ENCODE data around the gene ZNF536. TPM values are rescaled to one million over a fixed set of nuclear protein-coding genes. Genes with fewer than 3 reads are reported as not detected.

Gene ZNF536
- total RNA-seq, 1 experiment from 2014 or later = 0.05 TPM

DNA sequence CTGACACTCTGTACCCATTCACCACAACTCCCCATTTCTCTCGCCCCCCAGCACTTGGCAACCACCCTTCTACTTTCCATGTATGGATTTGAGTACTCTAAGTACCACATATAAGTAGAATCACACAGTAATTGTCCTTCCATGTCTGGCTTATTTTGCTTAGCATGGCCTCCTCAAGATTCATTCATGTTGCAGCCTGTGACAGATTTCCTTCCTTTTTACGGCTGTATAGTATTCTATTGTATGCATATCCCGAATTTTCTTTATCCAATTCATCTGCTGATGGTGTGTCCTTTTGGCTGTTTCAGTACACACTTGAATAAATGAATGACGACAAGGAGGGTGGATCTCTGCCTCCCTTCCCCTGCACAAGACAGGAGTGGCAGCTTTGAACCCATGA, 95.1 kb downstream of the ZNF536 start:
- no peak for TF ChIP-seq SIN3A (IDR thresholded peaks at IDR 0.05; ENCODE audit: borderline replicate concordance, insufficient read depth, low read depth, low read length)
- TF ChIP-seq, protein P1, sequence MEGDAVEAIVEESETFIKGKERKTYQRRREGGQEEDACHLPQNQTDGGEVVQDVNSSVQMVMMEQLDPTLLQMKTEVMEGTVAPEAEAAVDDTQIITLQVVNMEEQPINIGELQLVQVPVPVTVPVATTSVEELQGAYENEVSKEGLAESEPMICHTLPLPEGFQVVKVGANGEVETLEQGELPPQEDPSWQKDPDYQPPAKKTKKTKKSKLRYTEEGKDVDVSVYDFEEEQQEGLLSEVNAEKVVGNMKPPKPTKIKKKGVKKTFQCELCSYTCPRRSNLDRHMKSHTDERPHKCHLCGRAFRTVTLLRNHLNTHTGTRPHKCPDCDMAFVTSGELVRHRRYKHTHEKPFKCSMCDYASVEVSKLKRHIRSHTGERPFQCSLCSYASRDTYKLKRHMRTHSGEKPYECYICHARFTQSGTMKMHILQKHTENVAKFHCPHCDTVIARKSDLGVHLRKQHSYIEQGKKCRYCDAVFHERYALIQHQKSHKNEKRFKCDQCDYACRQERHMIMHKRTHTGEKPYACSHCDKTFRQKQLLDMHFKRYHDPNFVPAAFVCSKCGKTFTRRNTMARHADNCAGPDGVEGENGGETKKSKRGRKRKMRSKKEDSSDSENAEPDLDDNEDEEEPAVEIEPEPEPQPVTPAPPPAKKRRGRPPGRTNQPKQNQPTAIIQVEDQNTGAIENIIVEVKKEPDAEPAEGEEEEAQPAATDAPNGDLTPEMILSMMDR (IDR thresholded peaks at IDR 0.05) = no peak
- no peak for TF ChIP-seq TCF7L2 (IDR thresholded peaks at IDR 0.05; ENCODE audit: low read depth, low read length)
- TF ChIP-seq, protein P2, sequence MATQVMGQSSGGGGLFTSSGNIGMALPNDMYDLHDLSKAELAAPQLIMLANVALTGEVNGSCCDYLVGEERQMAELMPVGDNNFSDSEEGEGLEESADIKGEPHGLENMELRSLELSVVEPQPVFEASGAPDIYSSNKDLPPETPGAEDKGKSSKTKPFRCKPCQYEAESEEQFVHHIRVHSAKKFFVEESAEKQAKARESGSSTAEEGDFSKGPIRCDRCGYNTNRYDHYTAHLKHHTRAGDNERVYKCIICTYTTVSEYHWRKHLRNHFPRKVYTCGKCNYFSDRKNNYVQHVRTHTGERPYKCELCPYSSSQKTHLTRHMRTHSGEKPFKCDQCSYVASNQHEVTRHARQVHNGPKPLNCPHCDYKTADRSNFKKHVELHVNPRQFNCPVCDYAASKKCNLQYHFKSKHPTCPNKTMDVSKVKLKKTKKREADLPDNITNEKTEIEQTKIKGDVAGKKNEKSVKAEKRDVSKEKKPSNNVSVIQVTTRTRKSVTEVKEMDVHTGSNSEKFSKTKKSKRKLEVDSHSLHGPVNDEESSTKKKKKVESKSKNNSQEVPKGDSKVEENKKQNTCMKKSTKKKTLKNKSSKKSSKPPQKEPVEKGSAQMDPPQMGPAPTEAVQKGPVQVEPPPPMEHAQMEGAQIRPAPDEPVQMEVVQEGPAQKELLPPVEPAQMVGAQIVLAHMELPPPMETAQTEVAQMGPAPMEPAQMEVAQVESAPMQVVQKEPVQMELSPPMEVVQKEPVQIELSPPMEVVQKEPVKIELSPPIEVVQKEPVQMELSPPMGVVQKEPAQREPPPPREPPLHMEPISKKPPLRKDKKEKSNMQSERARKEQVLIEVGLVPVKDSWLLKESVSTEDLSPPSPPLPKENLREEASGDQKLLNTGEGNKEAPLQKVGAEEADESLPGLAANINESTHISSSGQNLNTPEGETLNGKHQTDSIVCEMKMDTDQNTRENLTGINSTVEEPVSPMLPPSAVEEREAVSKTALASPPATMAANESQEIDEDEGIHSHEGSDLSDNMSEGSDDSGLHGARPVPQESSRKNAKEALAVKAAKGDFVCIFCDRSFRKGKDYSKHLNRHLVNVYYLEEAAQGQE (IDR thresholded peaks at IDR 0.05; ENCODE audit: insufficient read depth in 1 of 2, low read depth in 2 of 2, low read length in 1 of 2) = no peak
- TF ChIP-seq POLR2AphosphoS5 (IDR thresholded peaks at IDR 0.05; ENCODE audit: low read depth, low read length) = no peak
- ChIA-PET CTCF (no interaction called here), POLR2A (no interaction called here)
- Histone ChIP-seq H3K4me3 (ENCODE audit: low read depth in 2 of 2, low read length in 2 of 2) (no peak overlapping the region), H3K9me3 (ENCODE audit: control insufficient read depth, insufficient read depth, low read depth, low read length) (no peaks in the 10 kb centered on the region), H3K27ac (ENCODE audit: low read length) (no peak overlapping the region), H3K36me3 (ENCODE audit: control insufficient read depth, insufficient read depth, low read length) (no peaks in the 10 kb centered on the region), H3K27me3 (ENCODE audit: control insufficient read depth, insufficient read depth, low read length) (no peaks in the 10 kb centered on the region), H3K4me1 (ENCODE audit: control insufficient read depth, insufficient read depth, low read length) (no peaks in the 10 kb centered on the region)
- no TSS peak for BruUV-seq (replicated peaks)
- ATAC-seq = no peak
- intact Hi-C loops (cut with micrococcal nuclease; ENCODE audit: unreplicated experiment) (no loop called here), in situ Hi-C loops (cut with HindIII; ENCODE audit: low pct_unique_long_range_greater_than_20kb, low sequenced_read_pairs) (no loop called here)
- DNase-seq (ENCODE audit: low read depth, low spot score) = no peak

DNA sequence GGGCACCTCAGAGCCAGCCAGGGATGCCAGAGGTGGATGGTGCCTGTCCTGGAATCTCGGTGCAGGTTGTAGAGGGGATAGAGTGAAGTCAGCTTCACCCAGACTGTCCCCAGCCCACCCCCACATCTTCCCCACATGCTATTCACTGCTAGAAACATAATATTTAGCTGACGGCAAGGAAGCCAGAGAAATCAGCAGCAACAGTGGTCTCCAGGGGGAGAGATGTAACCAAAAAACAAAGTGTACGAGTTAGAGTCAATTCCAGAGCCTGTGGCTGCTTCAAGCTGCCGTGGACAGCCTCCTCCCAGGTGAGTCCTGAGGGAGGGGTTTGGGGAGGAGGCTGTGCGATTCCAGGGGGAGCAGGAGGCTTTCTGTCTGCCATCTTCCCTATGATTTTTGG, 97.6 kb downstream of the ZNF536 start:
- intact Hi-C loops (cut with micrococcal nuclease; ENCODE audit: unreplicated experiment) = no loop called here

More for the DNA sequence above, 97.6 kb downstream of the ZNF536 start:
- BruUV-seq (replicated peaks) = no TSS peak
- TF ChIP-seq, protein P1 (IDR thresholded peaks at IDR 0.05) = no peak
- TF ChIP-seq POLR2AphosphoS5 (IDR thresholded peaks at IDR 0.05; ENCODE audit: low read depth, low read length) (no peak), SIN3A (IDR thresholded peaks at IDR 0.05; ENCODE audit: borderline replicate concordance, insufficient read depth, low read depth, low read length) (no peak), TCF7L2 (IDR thresholded peaks at IDR 0.05; ENCODE audit: low read depth, low read length) (no peak)
- TF ChIP-seq, protein P2 (IDR thresholded peaks at IDR 0.05; ENCODE audit: insufficient read depth in 1 of 2, low read depth in 2 of 2, low read length in 1 of 2) = no peak
- no peaks in the 10 kb centered on the region for H3K4me1 ChIP-seq (ENCODE audit: control insufficient read depth, insufficient read depth, low read length)
- H3K27me3 ChIP-seq (ENCODE audit: control insufficient read depth, insufficient read depth, low read length) = no peaks in the 10 kb centered on the region
- no peaks in the 10 kb centered on the region for H3K36me3 ChIP-seq (ENCODE audit: control insufficient read depth, insufficient read depth, low read length)
- no peaks in the 10 kb centered on the region for H3K9me3 ChIP-seq (ENCODE audit: control insufficient read depth, insufficient read depth, low read depth, low read length)
- H3K4me3 ChIP-seq (ENCODE audit: low read depth in 2 of 2, low read length in 2 of 2) = no peak overlapping the region
- no peak for ATAC-seq
- in situ Hi-C loops (cut with HindIII; ENCODE audit: low pct_unique_long_range_greater_than_20kb, low sequenced_read_pairs) = no loop called here
- H3K27ac ChIP-seq (ENCODE audit: low read length) = no peak overlapping the region
- CTCF ChIA-PET = no interaction called here
- POLR2A ChIA-PET = no interaction called here
- DNase-seq (ENCODE audit: low read depth, low spot score) = no peak
